A673 (cell line): ENCODE results near the gene IL10.

Experiments used
- CTCF ChIP-seq: fragments of 300-800, 200-600 bp; sonication (generic); conservative IDR thresholded peaks from 2 replicates; pipeline ENCODE4 v1.5.1; 2017; ENCODE audit warnings: low read depth, mild to moderate bottlenecking, antibody characterized with exemption, low read length, moderate library complexity, mixed read lengths
- EZH2 ChIP-seq: fragments of 200-600 bp; sonication (generic); IDR thresholded peaks from 2 replicates; pipeline ENCODE4 v1.6.1; 2017; ENCODE audit warnings: borderline replicate concordance, low read depth, mild to moderate bottlenecking, mixed read lengths, antibody characterized with exemption, low read length; ENCODE audit not compliant: poor library complexity, severe bottlenecking

GRCh38 chr1:206754011-206754410 is 18.3 kb downstream of the IL10 start:
- TF ChIP-seq CTCF (no peak), EZH2 (no peak)
